ENCODE data around the gene SEC22A.

Gene SEC22A

GRCh38 chr3:123276346-123277006 lies 74.7 kb downstream of the SEC22A start:
- no peak overlapping the region for H3K4me3 ChIP-seq (ENCODE audit: low read depth, low read length)
- DNase-seq (ENCODE audit: low read depth), result no peak
- TF ChIP-seq MAX (IDR thresholded peaks at IDR 0.05; ENCODE audit: low read depth, low read length) (no peak), CTCF (IDR thresholded peaks at IDR 0.05; ENCODE audit: low read depth, low read length) (no peak), MYC (IDR thresholded peaks at IDR 0.05; ENCODE audit: low read depth, low read length) (no peak), POLR2A (IDR thresholded peaks at IDR 0.05; ENCODE audit: extremely low read depth, insufficient read length) (no peak)

GRCh38 chr3:123277106-123277505 lies 75.4 kb downstream of the SEC22A start:
- TF ChIP-seq CTCF (IDR thresholded peaks at IDR 0.05; ENCODE audit: low read depth, low read length), result no peak
- TF ChIP-seq POLR2A (IDR thresholded peaks at IDR 0.05; ENCODE audit: extremely low read depth, insufficient read length), result no peak
- TF ChIP-seq MAX (IDR thresholded peaks at IDR 0.05; ENCODE audit: low read depth, low read length), result no peak
- no peak for TF ChIP-seq MYC (IDR thresholded peaks at IDR 0.05; ENCODE audit: low read depth, low read length)
- DNase-seq (ENCODE audit: low read depth), result no peak
- H3K4me3 ChIP-seq (ENCODE audit: low read depth, low read length), result no peak overlapping the region

- DNase-seq (ENCODE audit: low read depth), result no peak
- H3K4me3 ChIP-seq (ENCODE audit: low read depth, low read length), result no peak overlapping the region
- TF ChIP-seq MYC (IDR thresholded peaks at IDR 0.05; ENCODE audit: low read depth, low read length) (no peak), POLR2A (IDR thresholded peaks at IDR 0.05; ENCODE audit: extremely low read depth, insufficient read length) (no peak), CTCF (IDR thresholded peaks at IDR 0.05; ENCODE audit: low read depth, low read length) (no peak), MAX (IDR thresholded peaks at IDR 0.05; ENCODE audit: low read depth, low read length) (no peak)
Measured at GRCh38 chr3:123278446-123278845, 76.7 kb downstream of the SEC22A start.

GRCh38 chr3:123279121-123279520 lies 77.4 kb downstream of the SEC22A start:
- no peak overlapping the region for H3K4me3 ChIP-seq (ENCODE audit: low read depth, low read length)
- no peak for DNase-seq (ENCODE audit: low read depth)
- TF ChIP-seq CTCF (IDR thresholded peaks at IDR 0.05; ENCODE audit: low read depth, low read length) (no peak), MAX (IDR thresholded peaks at IDR 0.05; ENCODE audit: low read depth, low read length) (no peak), POLR2A (IDR thresholded peaks at IDR 0.05; ENCODE audit: extremely low read depth, insufficient read length) (no peak), MYC (IDR thresholded peaks at IDR 0.05; ENCODE audit: low read depth, low read length) (no peak)

- TF ChIP-seq POLR2A (IDR thresholded peaks at IDR 0.05; ENCODE audit: extremely low read depth, insufficient read length) (no peak), MAX (IDR thresholded peaks at IDR 0.05; ENCODE audit: low read depth, low read length) (no peak), CTCF (IDR thresholded peaks at IDR 0.05; ENCODE audit: low read depth, low read length) (no peak), MYC (IDR thresholded peaks at IDR 0.05; ENCODE audit: low read depth, low read length) (no peak)
- DNase-seq (ENCODE audit: low read depth), result no peak
- H3K4me3 ChIP-seq (ENCODE audit: low read depth, low read length), result no peak overlapping the region
Measured at GRCh38 chr3:123281406-123281805, 79.7 kb downstream of the SEC22A start.
